B cell (primary cell): ENCODE measurements around the gene RABGAP1.

ENCODE experiments used
- EZH2 ChIP-seq: IDR thresholded peaks from 2 replicates; pipeline ENCODE4 v1.6.1; 2012; ENCODE audit warnings: borderline replicate concordance, low read depth, mild to moderate bottlenecking, moderate library complexity, low read length; ENCODE audit not compliant: insufficient read depth, poor library complexity, severe bottlenecking
- TF ChIP-seq, protein P1 (sequence below): fragments of 200-600 bp; IDR thresholded peaks from one replicate; pipeline ENCODE4 v1.8.0; 2022; ENCODE audit warnings: antibody characterized with exemption, mild to moderate bottlenecking

DNA sequence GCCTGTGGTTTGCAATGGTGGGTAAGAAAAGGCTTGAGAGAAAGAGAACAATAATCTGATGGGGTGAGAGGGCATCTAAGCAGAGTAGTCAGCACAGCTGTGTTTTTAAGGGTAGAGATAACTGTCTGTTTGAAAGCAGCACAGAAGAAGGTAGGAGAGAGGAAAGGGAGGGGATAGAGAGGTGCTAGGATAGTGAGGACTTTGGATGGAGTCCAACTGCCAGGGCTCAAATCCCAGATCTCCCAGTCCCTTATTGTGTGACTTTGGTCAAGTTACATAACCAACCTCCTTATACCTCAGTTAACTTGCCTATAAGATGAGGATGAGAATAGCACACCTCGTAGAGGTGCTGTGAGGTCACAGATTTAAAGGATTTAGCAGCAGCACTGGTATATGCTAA, 148.2 kb downstream of the RABGAP1 start:
- TF ChIP-seq, protein P1, sequence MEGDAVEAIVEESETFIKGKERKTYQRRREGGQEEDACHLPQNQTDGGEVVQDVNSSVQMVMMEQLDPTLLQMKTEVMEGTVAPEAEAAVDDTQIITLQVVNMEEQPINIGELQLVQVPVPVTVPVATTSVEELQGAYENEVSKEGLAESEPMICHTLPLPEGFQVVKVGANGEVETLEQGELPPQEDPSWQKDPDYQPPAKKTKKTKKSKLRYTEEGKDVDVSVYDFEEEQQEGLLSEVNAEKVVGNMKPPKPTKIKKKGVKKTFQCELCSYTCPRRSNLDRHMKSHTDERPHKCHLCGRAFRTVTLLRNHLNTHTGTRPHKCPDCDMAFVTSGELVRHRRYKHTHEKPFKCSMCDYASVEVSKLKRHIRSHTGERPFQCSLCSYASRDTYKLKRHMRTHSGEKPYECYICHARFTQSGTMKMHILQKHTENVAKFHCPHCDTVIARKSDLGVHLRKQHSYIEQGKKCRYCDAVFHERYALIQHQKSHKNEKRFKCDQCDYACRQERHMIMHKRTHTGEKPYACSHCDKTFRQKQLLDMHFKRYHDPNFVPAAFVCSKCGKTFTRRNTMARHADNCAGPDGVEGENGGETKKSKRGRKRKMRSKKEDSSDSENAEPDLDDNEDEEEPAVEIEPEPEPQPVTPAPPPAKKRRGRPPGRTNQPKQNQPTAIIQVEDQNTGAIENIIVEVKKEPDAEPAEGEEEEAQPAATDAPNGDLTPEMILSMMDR, result no peak
- no peak for TF ChIP-seq EZH2
